Chondrocyte (in vitro differentiated cells): Measurements from ENCODE around the gene COA1. TPM values are rescaled to one million over a fixed set of nuclear protein-coding genes. Genes with fewer than 3 reads are reported as not detected.
A peak's percentile ranks its signal among the peaks of the same experiment; 100 is the strongest.

Experiments
- DNase-seq: peaks from one replicate; pipeline ENCODE4 v3.0.0; 2021; ENCODE audit warnings: mixed read lengths, low spot score
- H3K27ac Mint-ChIP-seq: one replicate; pipeline ENCODE4 v1.8.0; 2021; ENCODE audit warnings: mild to moderate bottlenecking, moderate library complexity, mixed read lengths; ENCODE audit not compliant: unreplicated experiment
- H3K27me3 Mint-ChIP-seq: 2 replicates; pipeline ENCODE4 v1.8.0; 2021; ENCODE audit warnings: low read depth, mixed read lengths
- H3K36me3 Mint-ChIP-seq: 2 replicates; pipeline ENCODE4 v1.8.0; 2021; ENCODE audit warnings: low read depth, mixed read lengths
- H3K4me1 Mint-ChIP-seq: 2 replicates; pipeline ENCODE4 v1.8.0; 2021; ENCODE audit warnings: low read depth, mild to moderate bottlenecking, mixed read lengths
- H3K4me3 Mint-ChIP-seq: one replicate; pipeline ENCODE4 v1.8.0; 2021; ENCODE audit warnings: mild to moderate bottlenecking, moderate library complexity, mixed read lengths; ENCODE audit not compliant: unreplicated experiment
- H3K9me3 Mint-ChIP-seq: 2 replicates; pipeline ENCODE4 v1.8.0; 2021; ENCODE audit warnings: low read depth, mixed read lengths
- CTCF ChIP-seq: fragments of 200-600 bp; sonication (generic); IDR thresholded peaks from 2 replicates; pipeline ENCODE4 v1.5.0; 2021; ENCODE audit warnings: antibody characterized with exemption, mild to moderate bottlenecking, moderate library complexity
- total RNA-seq: library from RNA; stranded (reverse); gene quantifications from 3 replicates; pipeline ENCODE4 v1.2.1, GENCODE V29; 2021

COA1 gene
- total RNA-seq, 1 donor from 2014 or later = 33.5 TPM

DNA sequence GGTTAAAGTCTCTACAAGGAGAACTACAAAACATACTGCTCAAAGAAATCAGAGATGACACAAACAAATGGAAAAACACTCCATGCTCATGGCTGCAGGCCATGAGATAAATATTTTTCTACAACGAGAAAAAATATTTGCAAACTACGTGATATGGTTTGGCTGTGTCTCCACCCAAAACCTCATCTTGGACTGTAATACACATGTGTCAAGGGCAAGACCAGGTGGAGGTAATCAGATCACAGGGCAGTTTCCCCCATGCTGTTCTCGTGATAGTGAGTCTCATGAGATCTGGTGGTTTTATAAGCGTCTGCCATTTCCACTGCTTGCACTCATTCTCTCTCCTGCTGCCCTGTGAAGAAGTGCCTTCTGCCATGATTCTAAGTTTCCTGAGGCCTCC, 57.8 kb downstream of the COA1 start:
- H3K27ac Mint-ChIP-seq = no peak overlapping the region
- H3K27me3 Mint-ChIP-seq = no peaks in the 10 kb centered on the region
- peaks cover 2% of the 10 kb centered on the region for H3K36me3 Mint-ChIP-seq
- H3K9me3 Mint-ChIP-seq = peaks cover 20% of the 10 kb centered on the region
- no peak for DNase-seq
- TF ChIP-seq CTCF = no peak
- no peak overlapping the region for H3K4me3 Mint-ChIP-seq
- peaks cover 35% of the 10 kb centered on the region for H3K4me1 Mint-ChIP-seq

DNA sequence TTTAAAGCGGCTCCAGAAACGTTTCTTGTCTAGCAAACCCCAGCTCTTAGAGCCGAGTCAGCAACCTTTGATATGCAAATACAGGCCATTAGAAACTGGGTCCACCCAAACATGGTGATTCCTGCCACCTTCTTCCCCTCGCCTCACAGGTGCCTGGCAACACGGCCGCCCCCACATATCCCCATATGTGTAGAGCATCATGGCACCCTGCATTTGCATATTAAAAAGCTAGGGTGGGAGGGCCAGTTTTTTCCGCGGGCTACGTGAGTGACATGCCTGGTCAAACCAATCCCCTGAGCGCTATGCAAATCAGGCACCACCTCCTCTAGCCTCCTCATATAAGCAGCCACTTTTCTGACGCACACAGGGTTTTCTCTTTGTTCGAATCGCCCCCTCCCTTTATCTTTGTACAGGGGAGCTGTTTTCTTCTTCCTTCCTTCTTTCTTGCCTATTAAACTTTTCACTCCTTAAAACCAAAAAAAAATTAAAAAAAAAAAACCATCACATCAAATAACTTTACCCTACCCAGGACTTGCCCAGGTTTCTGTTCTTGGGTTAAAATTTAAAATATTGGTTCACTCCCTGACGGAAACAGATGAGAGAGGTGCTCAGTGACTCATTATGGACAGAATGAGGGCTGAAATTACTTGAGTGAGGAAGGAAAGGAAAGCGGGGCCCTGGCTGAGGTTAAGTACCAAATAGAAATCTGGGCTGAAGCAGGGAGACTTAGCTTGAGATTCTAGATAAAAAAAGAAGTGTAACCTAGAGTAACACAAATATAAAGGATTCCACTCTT, 59.8 kb downstream of the COA1 start:
- Mint-ChIP-seq H3K27ac (peak overlapping the region; percentile 57), H3K9me3 (peaks cover 13% of the 10 kb centered on the region), H3K36me3 (peaks cover 2% of the 10 kb centered on the region), H3K4me3 (no peak overlapping the region), H3K4me1 (peaks cover 38% of the 10 kb centered on the region), H3K27me3 (no peaks in the 10 kb centered on the region)
- DNase-seq = no peak
- no peak for TF ChIP-seq CTCF

- Mint-ChIP-seq H3K9me3 (peaks cover 9% of the 10 kb centered on the region), H3K36me3 (no peaks in the 10 kb centered on the region), H3K27ac (no peak overlapping the region), H3K27me3 (no peaks in the 10 kb centered on the region), H3K4me3 (no peak overlapping the region), H3K4me1 (peaks cover 25% of the 10 kb centered on the region)
- no peak for TF ChIP-seq CTCF
- DNase-seq = no peak
Observed at GRCh38 chr7:43668035-43668434, 61.3 kb downstream of the COA1 start.

DNA sequence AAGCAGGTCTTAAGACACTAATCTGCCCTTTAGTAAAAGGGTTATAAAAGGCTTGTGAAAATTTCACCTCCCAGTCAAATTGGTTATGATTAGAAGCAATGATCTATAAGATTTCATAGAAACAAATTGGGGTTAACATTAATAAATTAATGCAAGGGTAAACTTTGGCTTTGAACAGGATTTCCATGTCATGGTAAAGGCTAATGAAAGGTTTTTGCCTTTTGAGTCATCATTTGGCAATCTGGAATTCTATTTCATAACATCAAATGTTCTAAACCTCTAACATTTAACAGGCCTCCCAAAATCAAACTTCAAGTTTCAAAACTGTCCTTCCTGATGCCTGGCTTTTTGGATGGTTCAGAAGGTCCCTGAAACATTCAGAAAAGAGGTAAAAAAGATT, 62.4 kb downstream of the COA1 start:
- no peak for TF ChIP-seq CTCF
- no peak for DNase-seq
- Mint-ChIP-seq H3K36me3 (no peaks in the 10 kb centered on the region), H3K4me1 (peaks cover 21% of the 10 kb centered on the region), H3K9me3 (peaks cover 4% of the 10 kb centered on the region), H3K27ac (no peak overlapping the region), H3K4me3 (no peak overlapping the region), H3K27me3 (no peaks in the 10 kb centered on the region)

DNA sequence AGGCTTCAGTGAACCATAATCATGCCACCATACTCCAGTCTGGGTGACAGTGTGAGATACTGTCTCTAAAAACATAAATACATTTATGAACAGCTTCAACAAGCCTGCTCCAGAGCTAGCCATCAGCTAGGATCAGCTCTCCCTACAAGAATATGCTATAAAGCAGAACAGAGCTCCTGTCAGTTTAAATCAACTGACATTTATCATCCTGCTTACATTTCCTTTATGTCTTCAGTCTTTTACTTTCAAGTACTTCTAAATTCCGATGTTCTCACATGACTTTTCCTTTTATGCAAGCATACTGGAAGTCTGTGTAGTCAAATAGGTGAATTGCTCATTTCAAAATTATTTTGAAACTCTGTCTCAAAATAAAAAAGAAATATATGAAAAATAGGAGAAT, 64.6 kb downstream of the COA1 start:
- H3K36me3 Mint-ChIP-seq = no peaks in the 10 kb centered on the region
- H3K4me1 Mint-ChIP-seq = peaks cover 31% of the 10 kb centered on the region
- no peak for DNase-seq
- no peak for TF ChIP-seq CTCF
- H3K27me3 Mint-ChIP-seq = no peaks in the 10 kb centered on the region
- H3K9me3 Mint-ChIP-seq = peaks cover 4% of the 10 kb centered on the region
- H3K27ac Mint-ChIP-seq = peak overlapping the region; percentile 2
- H3K4me3 Mint-ChIP-seq = no peak overlapping the region
